IgD-negative memory B cell (primary cell): ENCODE data around the gene PFDN1. TPM values are rescaled to one million over a fixed set of nuclear protein-coding genes. Genes with fewer than 3 reads are reported as not detected.

Experiments
- H3K27ac Mint-ChIP-seq, 3 donors: one replicate each; pipeline ENCODE4 v1.8.0; 2020 to 2022; ENCODE audit warnings: mild to moderate bottlenecking in 3 of 3, mixed read lengths in 3 of 3, moderate library complexity in 1 of 3
- H3K27me3 Mint-ChIP-seq: one replicate; pipeline ENCODE4 v1.8.0; 2021; ENCODE audit warnings: mixed read lengths
- H3K36me3 Mint-ChIP-seq: one replicate; pipeline ENCODE4 v1.8.0; 2020; ENCODE audit warnings: mild to moderate bottlenecking, mixed read lengths
- H3K4me1 Mint-ChIP-seq, 3 donors: one replicate each; pipeline ENCODE4 v1.8.0; 2020 to 2022; ENCODE audit warnings: mixed read lengths in 3 of 3, mild to moderate bottlenecking in 1 of 3
- H3K4me3 Mint-ChIP-seq, 4 donors: one replicate each; pipeline ENCODE4 v1.8.0; 2020 to 2022; ENCODE audit warnings: mild to moderate bottlenecking in 4 of 4, mixed read lengths in 4 of 4, moderate library complexity in 3 of 4
- H3K9me3 Mint-ChIP-seq, 3 donors: one replicate each; pipeline ENCODE4 v1.8.0; 2020 to 2021; ENCODE audit warnings: mixed read lengths in 3 of 3, mild to moderate bottlenecking in 1 of 3
- polyA plus RNA-seq: library from polyadenylated mRNA; unstranded; fragments of 300-500 nt; fragmentation: Illumina TruSeq; gene quantifications from one replicate; pipeline ENCODE4 v1.2.3, GENCODE V29; 2021

PFDN1 gene
- polyA plus RNA-seq, 1 donor from 2014 or later: 122 TPM

GRCh38 chr5:140319833-140320232 lies 16.9 kb upstream of the PFDN1 start:
- Mint-ChIP-seq H3K36me3 (no peaks in the 10 kb centered on the region), H3K27me3 (no peaks in the 10 kb centered on the region), H3K27ac (no peak overlapping the region), H3K4me1 (no peaks in the 10 kb centered on the region), H3K9me3 (no peaks in the 10 kb centered on the region), H3K4me3 (no peak overlapping the region)

- Mint-ChIP-seq H3K36me3 (no peaks in the 10 kb centered on the region), H3K4me3 (no peak overlapping the region), H3K27me3 (no peaks in the 10 kb centered on the region), H3K4me1 (no peaks in the 10 kb centered on the region), H3K27ac (peak overlapping the region in 1 of 3 donors; percentile 16), H3K9me3 (no peaks in the 10 kb centered on the region)
Observed at GRCh38 chr5:140318792-140319191, 15.9 kb upstream of the PFDN1 start.

- no peak overlapping the region for H3K27ac Mint-ChIP-seq
- H3K4me3 Mint-ChIP-seq: no peak overlapping the region
- no peaks in the 10 kb centered on the region for H3K9me3 Mint-ChIP-seq
- H3K27me3 Mint-ChIP-seq: no peaks in the 10 kb centered on the region
- no peaks in the 10 kb centered on the region for H3K4me1 Mint-ChIP-seq
- H3K36me3 Mint-ChIP-seq: no peaks in the 10 kb centered on the region
Observed at GRCh38 chr5:140317859-140318258, 15.0 kb upstream of the PFDN1 start.

GRCh38 chr5:140312791-140313189 lies 9.9 kb upstream of the PFDN1 start:
- Mint-ChIP-seq H3K36me3 (no peaks in the 10 kb centered on the region), H3K27me3 (peaks cover 2% of the 10 kb centered on the region), H3K4me3 (no peak overlapping the region), H3K4me1 (no peaks in the 10 kb centered on the region), H3K9me3 (no peaks in the 10 kb centered on the region), H3K27ac (no peak overlapping the region)

- Mint-ChIP-seq H3K4me3 (no peak overlapping the region), H3K27ac (no peak overlapping the region), H3K36me3 (no peaks in the 10 kb centered on the region), H3K9me3 (no peaks in the 10 kb centered on the region), H3K27me3 (peaks cover 2% of the 10 kb centered on the region), H3K4me1 (no peaks in the 10 kb centered on the region)
Observed at GRCh38 chr5:140312067-140312790, 9.3 kb upstream of the PFDN1 start.

- Mint-ChIP-seq H3K4me1 (no peaks in the 10 kb centered on the region), H3K27me3 (peaks cover 5% of the 10 kb centered on the region), H3K4me3 (no peak overlapping the region), H3K27ac (no peak overlapping the region), H3K9me3 (no peaks in the 10 kb centered on the region), H3K36me3 (peaks cover 2% of the 10 kb centered on the region)
Observed at GRCh38 chr5:140311011-140311467, 8.1 kb upstream of the PFDN1 start.

- Mint-ChIP-seq H3K9me3 (no peaks in the 10 kb centered on the region), H3K4me3 (no peak overlapping the region), H3K36me3 (peaks cover 2% of the 10 kb centered on the region), H3K27me3 (peaks cover 5% of the 10 kb centered on the region), H3K4me1 (no peaks in the 10 kb centered on the region), H3K27ac (no peak overlapping the region)
Observed at GRCh38 chr5:140310434-140310833, 7.5 kb upstream of the PFDN1 start.

GRCh38 chr5:140309706-140310249 lies 6.9 kb upstream of the PFDN1 start:
- Mint-ChIP-seq H3K36me3 (peaks cover 2% of the 10 kb centered on the region), H3K27me3 (peaks cover 5% of the 10 kb centered on the region), H3K4me3 (no peak overlapping the region), H3K27ac (no peak overlapping the region), H3K4me1 (no peaks in the 10 kb centered on the region), H3K9me3 (no peaks in the 10 kb centered on the region)

GRCh38 chr5:140305471-140305870 lies 2.6 kb upstream of the PFDN1 start:
- peak overlapping the region in 1 of 3 donors; percentile 30 for H3K27ac Mint-ChIP-seq
- H3K9me3 Mint-ChIP-seq: no peaks in the 10 kb centered on the region
- peaks cover 2% of the 10 kb centered on the region for H3K36me3 Mint-ChIP-seq
- peaks cover 10 to 21% (median 11%) of the 10 kb centered on the region in 3 donors for H3K4me1 Mint-ChIP-seq
- H3K4me3 Mint-ChIP-seq: peak overlapping the region in 1 of 4 donors; percentile 33
- H3K27me3 Mint-ChIP-seq: peaks cover 5% of the 10 kb centered on the region

GRCh38 chr5:140303966-140304365 lies 1.1 kb upstream of the PFDN1 start:
- Mint-ChIP-seq H3K4me1 (peaks cover 13 to 24% (median 16%) of the 10 kb centered on the region in 3 donors), H3K9me3 (no peaks in the 10 kb centered on the region), H3K27ac (no peak overlapping the region), H3K36me3 (peaks cover 8% of the 10 kb centered on the region), H3K4me3 (peak overlapping the region in 2 of 4 donors; percentile 68 to 79), H3K27me3 (peaks cover 3% of the 10 kb centered on the region)

GRCh38 chr5:140301136-140301535 lies 1.8 kb downstream of the PFDN1 start:
- Mint-ChIP-seq H3K4me1 (peaks cover 22 to 32% (median 23%) of the 10 kb centered on the region in 3 donors), H3K27ac (no peak overlapping the region), H3K27me3 (no peaks in the 10 kb centered on the region), H3K4me3 (peak overlapping the region in 2 of 4 donors; percentile 10 to 61), H3K9me3 (no peaks in the 10 kb centered on the region), H3K36me3 (peaks cover 9% of the 10 kb centered on the region)

- peaks cover 9% of the 10 kb centered on the region for H3K36me3 Mint-ChIP-seq
- peak overlapping the region in 1 of 4 donors; percentile 67 for H3K4me3 Mint-ChIP-seq
- peaks cover 26 to 38% (median 34%) of the 10 kb centered on the region in 3 donors for H3K4me1 Mint-ChIP-seq
- H3K27me3 Mint-ChIP-seq: no peaks in the 10 kb centered on the region
- no peak overlapping the region for H3K27ac Mint-ChIP-seq
- no peaks in the 10 kb centered on the region for H3K9me3 Mint-ChIP-seq
Observed at GRCh38 chr5:140299056-140299455, 3.8 kb downstream of the PFDN1 start.

GRCh38 chr5:140298183-140298601 lies 4.7 kb downstream of the PFDN1 start:
- Mint-ChIP-seq H3K4me1 (peaks cover 28 to 37% (median 36%) of the 10 kb centered on the region in 3 donors), H3K4me3 (no peak overlapping the region), H3K9me3 (no peaks in the 10 kb centered on the region), H3K36me3 (peaks cover 11% of the 10 kb centered on the region), H3K27me3 (no peaks in the 10 kb centered on the region), H3K27ac (peak overlapping the region in 1 of 3 donors; percentile 43)

GRCh38 chr5:140297283-140297682 lies 5.6 kb downstream of the PFDN1 start:
- H3K36me3 Mint-ChIP-seq: peaks cover 11% of the 10 kb centered on the region
- peaks cover 25 to 41% (median 27%) of the 10 kb centered on the region in 3 donors for H3K4me1 Mint-ChIP-seq
- H3K9me3 Mint-ChIP-seq: no peaks in the 10 kb centered on the region
- H3K4me3 Mint-ChIP-seq: peak overlapping the region in 2 of 4 donors; percentile 5 to 23
- no peak overlapping the region for H3K27ac Mint-ChIP-seq
- no peaks in the 10 kb centered on the region for H3K27me3 Mint-ChIP-seq

- Mint-ChIP-seq H3K9me3 (no peaks in the 10 kb centered on the region), H3K36me3 (peaks cover 11% of the 10 kb centered on the region), H3K27ac (no peak overlapping the region), H3K4me1 (peaks cover 18 to 35% (median 19%) of the 10 kb centered on the region in 3 donors), H3K27me3 (no peaks in the 10 kb centered on the region), H3K4me3 (peak overlapping the region in 1 of 4 donors; percentile 23)
Observed at GRCh38 chr5:140296289-140296688, 6.6 kb downstream of the PFDN1 start.

GRCh38 chr5:140295414-140295813 lies 7.5 kb downstream of the PFDN1 start:
- Mint-ChIP-seq H3K4me3 (no peak overlapping the region), H3K27me3 (no peaks in the 10 kb centered on the region), H3K36me3 (peaks cover 11% of the 10 kb centered on the region), H3K4me1 (peaks cover 17 to 36% (median 18%) of the 10 kb centered on the region in 3 donors), H3K9me3 (no peaks in the 10 kb centered on the region), H3K27ac (no peak overlapping the region)
